IPS-15b (cell line): ENCODE data around the gene RTN4RL2.

Experiments
- H3K27me3 ChIP-seq: one replicate; pipeline ENCODE4 v1.6.1; 2013; ENCODE audit warnings: low read length; ENCODE audit not compliant: control insufficient read depth, insufficient read depth
- H3K36me3 ChIP-seq: one replicate; pipeline ENCODE4 v1.6.1; 2013; ENCODE audit warnings: low read length; ENCODE audit not compliant: control insufficient read depth, insufficient read depth
- H3K4me1 ChIP-seq: one replicate; pipeline ENCODE4 v1.6.1; 2013; ENCODE audit warnings: mild to moderate bottlenecking, low read length; ENCODE audit not compliant: control insufficient read depth, insufficient read depth
- H3K4me3 ChIP-seq: one replicate; pipeline ENCODE4 v1.5.1; 2013; ENCODE audit warnings: low read depth, low read length
- H3K9ac ChIP-seq: one replicate; pipeline ENCODE4 v1.6.1; 2013; ENCODE audit warnings: low read depth, mild to moderate bottlenecking, low read length
- H3K9me3 ChIP-seq: one replicate; pipeline ENCODE4 v1.6.1; 2013; ENCODE audit warnings: mild to moderate bottlenecking, low read length; ENCODE audit not compliant: control insufficient read depth, insufficient read depth

RTN4RL2 gene

DNA sequence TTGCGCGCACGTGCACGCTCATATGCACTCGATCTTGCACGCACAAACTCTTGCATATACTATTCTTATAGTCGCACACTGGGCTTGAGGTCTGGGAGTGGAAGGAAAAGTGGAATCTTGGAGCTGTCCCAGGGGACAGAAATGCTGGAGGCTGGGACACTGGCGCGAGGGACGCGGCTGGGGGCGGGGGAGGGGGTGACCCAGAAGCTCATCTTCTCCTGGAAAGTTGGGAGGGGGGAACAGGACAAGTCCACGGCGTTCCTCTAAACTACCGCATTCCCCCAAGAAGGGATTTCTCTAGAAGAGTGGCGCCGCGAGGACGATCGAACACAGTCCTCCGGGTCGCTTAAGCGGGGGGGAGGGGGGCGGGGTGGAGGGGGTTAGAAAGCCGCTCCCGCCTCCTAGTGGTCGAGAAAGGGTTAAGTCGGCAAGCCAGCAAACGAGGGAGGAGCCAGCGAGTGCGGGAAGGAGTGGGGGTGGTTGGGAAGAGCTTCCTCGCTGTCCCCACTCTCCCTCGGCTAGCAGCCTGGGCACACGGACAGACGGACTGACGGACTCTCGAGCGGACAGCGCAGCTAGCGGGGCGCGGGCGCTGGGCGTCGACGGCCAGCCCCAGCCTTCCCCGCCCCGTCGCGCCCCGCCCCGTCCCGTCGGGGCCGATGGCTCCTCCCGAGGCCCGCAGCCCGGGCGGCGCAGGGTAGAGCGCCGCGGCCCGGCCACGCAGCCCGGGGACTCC, at the start of gene RTN4RL2:
RTN4RL2 (plus strand) TSS at position 507 of the 736 bp plus-strand sequence. CDS start 338 bp downstream, outside the sequence.
- Histone ChIP-seq H3K4me3 (peak within 1 kb of the TSS; percentile 85), H3K4me1 (peaks cover 28% of the 10 kb centered on the region)

DNA sequence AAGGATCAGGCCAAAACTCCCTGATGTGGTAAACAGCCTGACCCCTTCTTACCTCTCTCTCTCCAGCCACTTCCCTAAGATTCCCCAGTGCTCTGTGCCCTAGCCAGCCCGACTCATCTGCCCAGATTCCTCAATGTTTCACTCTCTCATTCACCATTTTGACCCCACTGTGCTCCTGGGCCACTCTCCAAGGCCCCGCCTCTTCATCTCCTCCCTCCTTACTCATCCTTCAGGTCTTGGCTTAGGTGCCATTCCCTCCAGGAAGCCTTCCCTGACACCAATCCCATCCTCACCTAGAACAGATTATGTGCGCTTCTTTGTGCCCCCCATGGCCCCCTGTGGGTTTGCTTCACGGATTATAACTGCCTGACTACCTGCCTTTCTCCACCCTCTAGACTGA, 46.6 kb upstream of the RTN4RL2 start:
- Histone ChIP-seq H3K27me3 (no peaks in the 10 kb centered on the region), H3K9ac (no peak overlapping the region), H3K4me1 (no peaks in the 10 kb centered on the region), H3K36me3 (peaks cover 15% of the 10 kb centered on the region), H3K9me3 (no peaks in the 10 kb centered on the region), H3K4me3 (no peak overlapping the region)

More for the DNA sequence above, at the start of gene RTN4RL2:
- Histone ChIP-seq H3K27me3 (peaks cover 58% of the 10 kb centered on the region), H3K9ac (peak within 1 kb of the TSS; percentile 65), H3K36me3 (no peaks in the 10 kb centered on the region), H3K9me3 (no peaks in the 10 kb centered on the region)

DNA sequence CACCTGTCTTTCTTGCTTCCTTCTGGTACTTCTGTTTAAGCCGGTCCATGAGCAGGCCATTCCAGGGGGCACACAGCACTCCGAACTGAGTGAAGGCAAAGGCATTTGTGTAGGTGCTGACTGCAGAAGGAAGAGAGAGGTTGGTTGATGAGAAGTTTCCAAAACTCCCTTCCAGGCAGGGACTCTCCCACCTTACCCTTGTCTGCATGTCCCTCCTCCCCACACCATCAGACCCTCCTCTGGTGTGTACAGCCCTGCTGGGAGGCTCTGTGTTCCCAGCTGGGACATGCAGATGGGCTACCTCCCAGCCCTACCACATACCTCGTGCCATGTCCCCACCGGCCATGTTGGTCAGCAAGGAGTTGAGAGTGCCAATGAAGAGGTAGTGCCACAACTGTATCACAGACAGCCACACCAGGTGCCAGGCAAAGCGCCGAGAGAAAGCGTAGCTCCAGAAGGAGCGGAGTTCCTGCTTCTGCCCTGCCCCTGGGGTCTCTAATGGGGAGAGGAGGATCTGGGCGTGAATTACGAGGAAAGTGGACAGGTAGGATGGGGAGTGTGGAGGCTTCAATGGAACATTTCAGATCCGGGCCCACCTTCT, 45.6 kb upstream of the RTN4RL2 start:
- peaks cover 17% of the 10 kb centered on the region for H3K36me3 ChIP-seq
- no peak overlapping the region for H3K4me3 ChIP-seq
- no peaks in the 10 kb centered on the region for H3K4me1 ChIP-seq
- H3K27me3 ChIP-seq, result no peaks in the 10 kb centered on the region
- H3K9me3 ChIP-seq, result no peaks in the 10 kb centered on the region
- no peak overlapping the region for H3K9ac ChIP-seq

DNA sequence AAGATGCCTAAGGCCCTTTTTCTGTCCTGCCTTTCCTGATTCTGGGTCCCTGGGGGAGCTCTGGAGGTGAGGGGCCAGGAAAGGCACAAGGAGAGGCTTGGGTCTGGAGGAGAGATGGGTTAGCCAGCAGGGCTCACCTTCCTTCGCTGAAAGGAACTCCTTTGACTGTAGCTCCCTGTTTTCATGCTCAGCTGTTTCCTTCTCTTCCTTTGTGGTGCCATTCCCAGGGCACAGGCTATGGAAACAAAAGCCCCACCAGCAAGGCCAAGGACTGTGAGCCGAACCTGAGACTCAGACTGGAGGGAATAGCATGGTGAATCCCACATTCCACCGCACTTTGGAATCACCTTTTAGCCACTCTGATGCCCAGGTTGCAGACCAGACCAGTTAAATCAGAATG, 43.9 kb upstream of the RTN4RL2 start:
- H3K36me3 ChIP-seq, result peaks cover 16% of the 10 kb centered on the region
- no peak overlapping the region for H3K9ac ChIP-seq

DNA sequence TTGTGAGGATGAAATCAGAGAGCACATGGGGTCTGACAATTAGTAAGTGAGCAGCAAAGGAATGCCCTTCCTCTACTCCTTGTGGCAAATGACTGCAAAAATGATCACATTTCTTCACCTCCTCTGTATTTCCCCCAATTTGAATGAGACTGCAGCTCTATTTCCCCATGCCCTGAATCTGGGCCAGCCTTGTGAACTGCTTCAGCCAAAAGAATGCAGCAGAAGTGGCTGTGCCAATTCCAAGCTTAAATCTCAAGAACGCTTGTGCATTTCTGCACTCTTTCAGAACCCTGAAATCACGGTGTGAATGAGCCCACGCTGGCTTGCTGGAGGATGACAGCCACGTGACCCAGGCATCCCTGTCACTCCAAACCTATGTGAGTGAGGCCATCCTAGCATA, 43.3 kb upstream of the RTN4RL2 start:
- no peaks in the 10 kb centered on the region for H3K4me1 ChIP-seq
- H3K9me3 ChIP-seq, result no peaks in the 10 kb centered on the region
- H3K4me3 ChIP-seq, result no peak overlapping the region
- H3K27me3 ChIP-seq, result no peaks in the 10 kb centered on the region
- no peak overlapping the region for H3K9ac ChIP-seq
- peaks cover 16% of the 10 kb centered on the region for H3K36me3 ChIP-seq

More for the DNA sequence above, 43.9 kb upstream of the RTN4RL2 start:
- Histone ChIP-seq H3K4me1 (no peaks in the 10 kb centered on the region), H3K9me3 (no peaks in the 10 kb centered on the region), H3K27me3 (no peaks in the 10 kb centered on the region), H3K4me3 (no peak overlapping the region)

DNA sequence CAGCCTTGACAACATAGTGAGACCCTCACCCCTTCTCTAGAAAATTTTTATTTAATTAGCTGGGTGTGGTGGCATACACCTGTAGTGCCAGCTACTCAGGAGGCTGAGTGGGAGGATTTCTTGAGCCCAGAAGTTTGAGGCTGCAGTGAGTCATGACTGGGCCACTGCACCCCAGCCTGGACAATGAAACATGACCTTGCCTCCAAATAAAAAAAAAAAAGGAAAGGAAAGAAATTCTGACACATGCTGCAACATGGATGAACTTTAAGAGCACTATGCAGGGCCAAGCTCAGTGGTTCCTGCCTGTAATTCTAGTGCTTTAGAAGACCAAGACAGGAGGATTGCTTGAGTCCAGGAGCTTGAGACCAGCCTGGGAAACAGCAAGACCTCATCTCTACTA, 42.2 kb upstream of the RTN4RL2 start:
- Histone ChIP-seq H3K4me3 (no peak overlapping the region), H3K9me3 (no peaks in the 10 kb centered on the region), H3K9ac (no peak overlapping the region), H3K27me3 (no peaks in the 10 kb centered on the region), H3K4me1 (no peaks in the 10 kb centered on the region), H3K36me3 (peaks cover 16% of the 10 kb centered on the region)

DNA sequence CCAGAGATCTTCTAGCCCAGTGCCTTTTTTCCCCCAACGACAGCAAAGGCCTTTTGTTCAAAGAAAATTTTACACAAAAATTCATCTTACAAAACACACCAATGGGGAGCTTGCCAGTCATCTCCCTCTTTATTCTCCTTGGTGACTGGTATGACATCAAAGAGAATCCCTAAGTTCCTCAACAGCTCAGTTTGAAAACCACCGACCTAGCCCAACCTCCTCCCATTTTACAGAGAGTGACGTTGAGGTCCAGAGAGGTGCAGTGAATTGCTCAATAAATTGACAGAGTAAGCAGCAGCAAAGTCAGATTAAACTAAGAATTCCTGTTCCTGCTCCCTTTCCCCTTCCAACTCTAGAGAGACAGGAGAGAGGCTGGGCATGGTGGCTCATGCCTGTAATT, 41.2 kb upstream of the RTN4RL2 start:
- Histone ChIP-seq H3K27me3 (no peaks in the 10 kb centered on the region), H3K9me3 (no peaks in the 10 kb centered on the region), H3K4me3 (no peak overlapping the region), H3K9ac (no peak overlapping the region), H3K4me1 (no peaks in the 10 kb centered on the region), H3K36me3 (peaks cover 11% of the 10 kb centered on the region)

DNA sequence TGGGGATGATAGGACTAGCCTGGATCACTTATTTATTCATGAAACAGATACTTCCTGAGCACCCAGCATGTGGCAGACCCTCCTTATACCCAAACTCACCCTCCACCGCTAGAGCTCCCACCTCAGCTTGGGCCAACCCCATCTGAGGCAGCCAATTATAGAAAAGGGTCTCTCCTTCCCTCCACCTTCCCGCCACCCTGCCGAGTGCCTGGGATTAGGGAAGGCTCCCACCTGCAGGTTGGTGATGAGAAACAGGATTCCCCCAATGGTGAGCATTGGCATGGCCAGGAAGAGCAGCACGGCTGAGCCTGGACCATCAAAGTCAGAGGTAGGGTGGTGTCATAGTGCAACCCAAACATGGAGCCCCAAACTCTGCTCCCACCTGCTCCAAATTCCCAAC, 39.3 kb upstream of the RTN4RL2 start:
- Histone ChIP-seq H3K36me3 (peaks cover 15% of the 10 kb centered on the region), H3K9me3 (no peaks in the 10 kb centered on the region), H3K9ac (no peak overlapping the region), H3K4me3 (no peak overlapping the region), H3K27me3 (peaks cover 8% of the 10 kb centered on the region), H3K4me1 (no peaks in the 10 kb centered on the region)

DNA sequence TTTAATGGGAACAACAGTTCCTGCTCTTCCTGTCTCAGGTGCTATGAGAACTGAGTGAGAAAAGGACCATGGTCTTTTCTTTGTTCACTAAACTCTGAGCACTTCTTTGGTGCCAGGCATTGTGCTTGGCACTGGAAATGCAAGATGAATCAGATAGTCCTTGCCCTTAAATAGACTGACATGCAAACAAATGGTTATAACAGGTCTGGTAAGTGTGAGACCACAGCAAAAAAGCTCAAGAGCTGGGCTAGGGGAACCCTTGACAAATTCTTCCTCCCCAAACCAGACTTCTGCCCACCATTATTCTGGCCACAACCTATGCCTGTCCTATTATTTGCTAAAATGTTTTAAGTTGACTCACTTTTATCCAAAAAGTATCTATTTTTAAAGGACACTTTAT, 38.5 kb upstream of the RTN4RL2 start:
- Histone ChIP-seq H3K36me3 (peaks cover 15% of the 10 kb centered on the region), H3K9ac (no peak overlapping the region), H3K4me3 (no peak overlapping the region), H3K27me3 (peaks cover 14% of the 10 kb centered on the region), H3K9me3 (no peaks in the 10 kb centered on the region), H3K4me1 (peaks cover 2% of the 10 kb centered on the region)

DNA sequence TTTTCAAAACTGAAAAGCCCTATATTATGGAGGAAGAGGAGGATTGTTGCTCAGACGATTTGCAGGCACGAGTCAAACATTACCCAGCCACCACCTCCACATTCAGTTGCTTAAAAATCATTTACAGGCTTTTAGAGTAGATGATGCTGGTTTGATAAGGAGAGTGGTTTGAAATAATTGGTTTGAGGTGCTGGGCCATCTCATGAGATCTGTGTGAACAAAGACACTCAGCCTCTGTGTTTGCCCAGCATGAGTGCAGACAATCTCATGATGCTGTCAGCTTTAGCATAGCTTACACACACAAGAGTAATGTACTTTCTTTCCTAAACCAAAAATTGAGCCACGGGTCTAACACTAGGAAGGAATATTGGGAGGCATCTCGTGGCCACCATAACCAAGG, 37.7 kb upstream of the RTN4RL2 start:
- peaks cover 15% of the 10 kb centered on the region for H3K36me3 ChIP-seq
- H3K4me1 ChIP-seq, result peaks cover 6% of the 10 kb centered on the region
- no peak overlapping the region for H3K9ac ChIP-seq
- H3K9me3 ChIP-seq, result no peaks in the 10 kb centered on the region
- H3K4me3 ChIP-seq, result no peak overlapping the region
- H3K27me3 ChIP-seq, result peaks cover 18% of the 10 kb centered on the region

DNA sequence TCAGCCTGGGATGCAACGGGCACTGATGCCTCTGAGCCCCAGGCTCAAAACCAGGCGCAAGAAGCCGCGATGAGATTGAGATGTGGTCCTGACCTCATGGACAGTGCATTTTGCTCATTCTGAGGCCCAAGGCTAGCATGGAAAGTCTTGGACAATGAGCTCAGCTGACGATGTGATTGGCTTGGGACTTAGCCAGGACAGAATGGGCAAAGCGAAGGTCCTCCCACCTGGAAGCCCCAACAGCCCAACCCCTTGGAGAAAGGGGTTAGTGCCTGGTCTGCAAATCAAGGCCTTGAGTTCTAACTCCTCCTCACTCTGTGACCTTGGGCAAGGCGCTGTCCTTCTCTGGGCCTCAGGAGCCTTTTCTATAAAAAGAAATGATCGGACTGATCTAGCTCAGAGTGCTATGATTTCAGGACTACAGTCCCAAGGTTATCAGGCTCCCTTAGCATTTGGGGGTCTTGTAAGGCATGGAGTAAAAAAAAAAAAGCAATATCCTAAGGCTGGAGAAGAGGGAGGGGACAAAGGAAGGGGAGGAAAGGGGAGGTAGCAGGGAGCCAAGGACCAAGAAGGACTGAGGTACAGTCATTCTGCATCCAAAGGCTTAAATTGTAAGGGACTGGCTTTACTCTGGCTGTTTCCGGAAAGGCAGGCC, 36.1 kb upstream of the RTN4RL2 start:
- H3K27me3 ChIP-seq, result peaks cover 33% of the 10 kb centered on the region
- no peak overlapping the region for H3K9ac ChIP-seq
- H3K4me3 ChIP-seq, result no peak overlapping the region
- peaks cover 6% of the 10 kb centered on the region for H3K4me1 ChIP-seq
- H3K9me3 ChIP-seq, result no peaks in the 10 kb centered on the region
- peaks cover 14% of the 10 kb centered on the region for H3K36me3 ChIP-seq
